Mesothelial cell of epicardium (in vitro differentiated cells): ENCODE results near the gene EPN1. TPM values are rescaled to one million over a fixed set of nuclear protein-coding genes. Genes with fewer than 3 reads are reported as not detected.
A peak's percentile ranks its signal among the peaks of the same experiment; 100 is the strongest.

ENCODE experiments used
- DNase-seq, 2 experiments: peaks; one replicate each; pipeline ENCODE4 v3.0.0; 2021; ENCODE audit warnings: low spot score in 2 of 2; ENCODE audit not compliant: unreplicated experiment in 2 of 2
- H3K27ac Mint-ChIP-seq: 2 replicates; pipeline ENCODE4 v1.8.0; 2021; ENCODE audit warnings: mixed read lengths
- H3K27me3 Mint-ChIP-seq: 2 replicates; pipeline ENCODE4 v1.8.0; 2021; ENCODE audit warnings: low read depth, mixed read lengths
- H3K36me3 Mint-ChIP-seq: 2 replicates; pipeline ENCODE4 v1.8.0; 2021; ENCODE audit warnings: mixed read lengths
- H3K4me1 Mint-ChIP-seq: 2 replicates; pipeline ENCODE4 v1.8.0; 2021; ENCODE audit warnings: mixed read lengths
- H3K4me3 Mint-ChIP-seq: 2 replicates; pipeline ENCODE4 v1.8.0; 2021; ENCODE audit warnings: mild to moderate bottlenecking, moderate library complexity, mixed read lengths
- H3K9me3 Mint-ChIP-seq: 2 replicates; pipeline ENCODE4 v1.8.0; 2021; ENCODE audit warnings: mixed read lengths
- total RNA-seq: library from RNA; stranded (reverse); gene quantifications from 3 replicates; pipeline ENCODE4 v1.2.1, GENCODE V29; 2021
- TF ChIP-seq, protein P1 (sequence below): fragments of 200-600 bp; sonication (generic); IDR thresholded peaks from one replicate; pipeline ENCODE4 v1.5.0; 2021; ENCODE audit warnings: antibody characterized with exemption; ENCODE audit not compliant: unreplicated experiment

The EPN1 gene
- total RNA-seq, 1 donor from 2014 or later, result 99.6 TPM

DNA sequence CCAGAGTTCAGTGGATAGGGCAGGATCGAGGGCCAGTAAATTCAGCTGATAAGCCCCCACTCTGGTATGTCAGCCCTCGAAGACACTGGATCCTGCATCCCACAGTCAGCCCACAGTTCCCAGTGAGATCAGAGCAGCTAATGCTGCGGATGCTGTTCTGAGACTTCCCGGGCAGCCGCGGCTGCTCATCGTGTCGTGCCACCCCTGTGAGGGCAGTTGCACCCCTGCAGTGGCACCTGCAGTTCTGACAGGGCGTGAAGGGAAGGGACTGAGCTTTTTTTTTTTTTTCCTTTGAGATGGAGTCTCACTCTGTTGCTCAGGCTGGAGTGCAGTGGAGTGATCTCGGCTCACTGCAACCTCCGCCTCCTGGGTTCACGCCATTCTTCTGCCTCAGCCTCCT, 7.5 kb upstream of the EPN1 start:
- TF ChIP-seq, protein P1, sequence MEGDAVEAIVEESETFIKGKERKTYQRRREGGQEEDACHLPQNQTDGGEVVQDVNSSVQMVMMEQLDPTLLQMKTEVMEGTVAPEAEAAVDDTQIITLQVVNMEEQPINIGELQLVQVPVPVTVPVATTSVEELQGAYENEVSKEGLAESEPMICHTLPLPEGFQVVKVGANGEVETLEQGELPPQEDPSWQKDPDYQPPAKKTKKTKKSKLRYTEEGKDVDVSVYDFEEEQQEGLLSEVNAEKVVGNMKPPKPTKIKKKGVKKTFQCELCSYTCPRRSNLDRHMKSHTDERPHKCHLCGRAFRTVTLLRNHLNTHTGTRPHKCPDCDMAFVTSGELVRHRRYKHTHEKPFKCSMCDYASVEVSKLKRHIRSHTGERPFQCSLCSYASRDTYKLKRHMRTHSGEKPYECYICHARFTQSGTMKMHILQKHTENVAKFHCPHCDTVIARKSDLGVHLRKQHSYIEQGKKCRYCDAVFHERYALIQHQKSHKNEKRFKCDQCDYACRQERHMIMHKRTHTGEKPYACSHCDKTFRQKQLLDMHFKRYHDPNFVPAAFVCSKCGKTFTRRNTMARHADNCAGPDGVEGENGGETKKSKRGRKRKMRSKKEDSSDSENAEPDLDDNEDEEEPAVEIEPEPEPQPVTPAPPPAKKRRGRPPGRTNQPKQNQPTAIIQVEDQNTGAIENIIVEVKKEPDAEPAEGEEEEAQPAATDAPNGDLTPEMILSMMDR, result no peak
- H3K9me3 Mint-ChIP-seq, result no peaks in the 10 kb centered on the region
- no peak for DNase-seq
- H3K27ac Mint-ChIP-seq, result no peak overlapping the region
- H3K36me3 Mint-ChIP-seq, result peaks cover 21% of the 10 kb centered on the region
- no peak overlapping the region for H3K4me3 Mint-ChIP-seq
- H3K27me3 Mint-ChIP-seq, result no peaks in the 10 kb centered on the region
- H3K4me1 Mint-ChIP-seq, result peaks cover 4% of the 10 kb centered on the region

DNA sequence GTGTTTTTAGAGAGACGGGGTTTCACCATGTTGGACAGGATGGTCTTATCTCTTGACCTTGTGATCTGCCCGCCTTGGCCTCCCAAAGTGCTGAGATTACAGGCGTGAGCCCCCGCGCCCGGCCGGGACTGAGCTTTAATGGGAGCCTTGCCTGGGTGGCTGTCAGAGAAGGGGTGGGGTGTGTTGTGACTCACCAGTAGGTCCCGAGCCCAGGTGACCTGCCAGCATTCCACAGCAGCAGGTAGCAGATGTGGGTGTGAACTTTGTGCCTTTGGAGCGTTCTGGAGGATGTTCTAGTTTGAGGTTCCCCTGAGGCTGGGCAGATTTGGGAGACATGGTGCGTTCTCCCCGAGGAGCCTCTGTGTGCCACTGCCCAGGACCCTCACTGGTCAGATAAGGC, 7.1 kb upstream of the EPN1 start:
- Mint-ChIP-seq H3K36me3 (peaks cover 17% of the 10 kb centered on the region), H3K27ac (no peak overlapping the region), H3K4me1 (peaks cover 4% of the 10 kb centered on the region), H3K4me3 (no peak overlapping the region), H3K9me3 (no peaks in the 10 kb centered on the region), H3K27me3 (no peaks in the 10 kb centered on the region)
- TF ChIP-seq, protein P1, result no peak
- no peak for DNase-seq

DNA sequence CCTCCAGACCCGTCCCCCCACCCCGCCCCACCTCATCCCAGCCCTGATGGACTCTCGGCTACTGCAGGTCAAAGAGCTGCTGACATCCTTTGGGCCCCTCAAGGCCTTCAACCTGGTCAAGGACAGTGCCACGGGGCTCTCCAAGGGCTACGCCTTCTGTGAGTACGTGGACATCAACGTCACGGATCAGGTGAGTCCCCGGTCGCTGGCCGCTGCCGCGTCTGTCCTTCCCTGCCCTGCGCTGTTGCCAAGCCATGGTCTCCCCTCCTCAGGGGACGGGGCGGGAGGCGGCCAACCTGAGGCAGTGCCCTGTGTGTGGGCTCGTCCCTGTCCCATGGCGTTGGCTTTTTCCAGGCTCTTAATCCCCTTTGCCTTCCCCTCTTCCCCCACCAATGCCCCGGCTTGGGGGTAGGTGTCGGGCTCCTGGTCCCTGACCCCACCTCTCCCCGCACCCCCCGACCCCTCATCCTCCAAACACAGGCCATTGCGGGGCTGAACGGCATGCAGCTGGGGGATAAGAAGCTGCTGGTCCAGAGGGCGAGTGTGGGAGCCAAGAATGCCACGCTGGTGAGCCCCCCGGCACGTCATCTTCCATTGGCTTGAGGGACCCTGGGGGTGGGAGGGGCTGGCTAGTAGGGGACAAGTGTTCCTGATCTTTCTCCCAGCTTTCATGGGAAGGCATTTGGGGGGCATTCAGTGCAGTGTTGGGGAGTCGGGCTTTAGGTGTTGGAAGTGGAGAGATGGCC, 6.2 kb upstream of the EPN1 start:
- H3K4me1 Mint-ChIP-seq, result peaks cover 8% of the 10 kb centered on the region
- H3K27me3 Mint-ChIP-seq, result no peaks in the 10 kb centered on the region
- peaks cover 9% of the 10 kb centered on the region for H3K36me3 Mint-ChIP-seq
- TF ChIP-seq, protein P1, result no peak
- no peak overlapping the region for H3K27ac Mint-ChIP-seq
- no peak overlapping the region for H3K4me3 Mint-ChIP-seq
- no peaks in the 10 kb centered on the region for H3K9me3 Mint-ChIP-seq
- no peak for DNase-seq

DNA sequence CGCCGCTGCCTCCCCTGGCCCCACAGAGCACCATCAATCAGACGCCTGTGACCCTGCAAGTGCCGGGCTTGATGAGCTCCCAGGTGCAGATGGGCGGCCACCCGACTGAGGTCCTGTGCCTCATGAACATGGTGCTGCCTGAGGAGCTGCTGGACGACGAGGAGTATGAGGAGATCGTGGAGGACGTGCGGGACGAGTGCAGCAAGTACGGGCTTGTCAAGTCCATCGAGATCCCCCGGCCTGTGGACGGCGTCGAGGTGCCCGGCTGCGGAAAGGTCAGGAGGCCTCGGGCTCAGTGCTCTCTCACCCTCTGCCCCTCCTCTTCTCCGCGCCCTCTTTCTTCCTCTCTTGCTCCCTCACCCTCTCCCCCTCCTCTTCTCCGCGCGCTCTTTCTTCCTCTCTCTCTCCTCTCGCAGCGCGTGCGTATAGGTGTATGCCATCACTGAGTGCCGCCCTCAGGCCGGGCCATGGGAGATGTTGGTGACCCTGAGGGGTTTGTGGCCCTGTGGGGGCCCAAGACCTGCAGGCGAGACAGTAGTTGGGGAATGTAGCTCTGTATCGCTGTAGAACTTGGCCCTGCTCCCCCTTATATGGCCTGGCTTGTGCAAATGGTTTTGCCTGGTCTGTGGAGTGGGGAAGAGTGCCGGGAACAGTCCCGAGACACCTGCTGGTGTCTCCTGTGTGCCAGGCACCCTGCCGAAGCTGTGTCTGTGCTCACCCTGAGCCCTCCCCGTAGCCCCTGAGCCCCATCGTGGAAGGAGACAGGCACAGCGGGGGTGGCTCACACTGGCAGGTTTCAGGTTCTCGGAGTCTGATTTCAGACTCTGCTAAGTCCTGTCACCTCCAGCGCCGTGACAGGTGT, 5.4 kb upstream of the EPN1 start:
- no peaks in the 10 kb centered on the region for H3K27me3 Mint-ChIP-seq
- no peak overlapping the region for H3K4me3 Mint-ChIP-seq
- no peaks in the 10 kb centered on the region for H3K9me3 Mint-ChIP-seq
- no peak for DNase-seq
- H3K27ac Mint-ChIP-seq, result no peak overlapping the region
- H3K4me1 Mint-ChIP-seq, result peaks cover 12% of the 10 kb centered on the region
- H3K36me3 Mint-ChIP-seq, result peaks cover 8% of the 10 kb centered on the region
- TF ChIP-seq, protein P1, result no peak

DNA sequence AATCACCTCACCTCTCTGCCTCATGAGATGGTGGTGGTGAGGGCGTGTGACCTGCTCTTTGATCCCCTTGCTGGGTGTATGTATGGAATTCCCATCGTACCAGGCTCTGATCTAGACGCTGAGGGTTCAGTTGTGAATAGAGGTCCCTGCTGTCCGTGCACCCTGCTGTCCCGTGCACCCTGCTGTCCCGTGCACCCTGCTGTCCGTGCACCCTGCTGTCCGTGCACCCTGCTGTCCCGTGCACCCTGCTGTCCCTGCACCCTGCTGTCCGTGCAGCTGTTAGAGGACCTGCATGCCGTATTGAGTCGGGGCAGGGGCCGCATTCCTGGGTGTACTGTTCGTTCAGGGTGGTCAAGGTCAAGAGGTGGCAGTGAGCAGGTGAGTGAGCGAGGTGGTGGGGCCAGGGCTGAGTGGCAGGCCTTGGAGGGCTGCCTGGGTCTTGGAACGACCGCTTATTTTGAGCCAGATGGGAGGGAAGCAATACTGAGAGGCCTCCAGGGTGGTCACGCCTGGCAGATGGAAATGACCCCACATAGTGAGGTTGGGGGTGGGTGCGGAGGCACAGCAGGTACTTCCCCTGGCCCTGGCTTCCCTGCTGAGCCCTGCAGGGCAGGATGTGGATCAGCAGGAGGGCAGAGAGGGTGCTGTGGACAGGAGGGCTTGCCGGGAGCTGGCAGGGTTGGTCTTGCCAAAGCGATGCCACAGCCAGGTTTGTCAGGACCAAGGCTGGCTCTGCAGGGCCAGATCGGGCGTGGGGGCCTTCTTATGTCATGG, 4.6 kb upstream of the EPN1 start:
- TF ChIP-seq, protein P1, result no peak
- H3K9me3 Mint-ChIP-seq, result no peaks in the 10 kb centered on the region
- DNase-seq, result peak in 1 of 2 experiments; percentile 60
- H3K4me3 Mint-ChIP-seq, result no peak overlapping the region
- H3K4me1 Mint-ChIP-seq, result peaks cover 14% of the 10 kb centered on the region
- H3K36me3 Mint-ChIP-seq, result peaks cover 8% of the 10 kb centered on the region
- H3K27me3 Mint-ChIP-seq, result no peaks in the 10 kb centered on the region
- no peak overlapping the region for H3K27ac Mint-ChIP-seq
